Measurements from ENCODE around the gene AKR1B1. TPM values are rescaled to one million over a fixed set of nuclear protein-coding genes. Genes with fewer than 3 reads are reported as not detected.

Gene AKR1B1
- total and polyA plus RNA-seq, 4 donors: 27.0 to 76.0 (median 46.4) TPM

- DNase-seq: no peak
- Histone ChIP-seq H3K27me3 (ENCODE audit: control insufficient read depth in 3 of 3, insufficient read depth in 3 of 3, low read length in 2 of 3) (no peaks in the 10 kb centered on the region), H3K4me1 (ENCODE audit: control insufficient read depth in 5 of 5, insufficient read depth in 5 of 5, low read length in 5 of 5) (peaks cover 0 to 7% (median 0%) of the 10 kb centered on the region in 5 donors), H3K27ac (ENCODE audit: low read depth in 1 of 2, low read length in 1 of 2) (no peak overlapping the region), H3K9ac (ENCODE audit: insufficient read depth in 1 of 2, low read length in 2 of 2) (no peak overlapping the region), H3K9me3 (ENCODE audit: control insufficient read depth in 4 of 4, insufficient read depth in 3 of 4, low read length in 3 of 4) (no peaks in the 10 kb centered on the region), H3K4me3 (no peak overlapping the region), H3K36me3 (ENCODE audit: control insufficient read depth in 4 of 4, insufficient read depth in 4 of 4, low read length in 4 of 4) (no peaks in the 10 kb centered on the region)
- ATAC-seq (ENCODE audit: insufficient read depth, low FRiP score): no peak
- no peak for TF ChIP-seq CTCF (IDR thresholded peaks at IDR 0.05; ENCODE audit: control extremely low read depth, extremely low read depth)
- WGBS, 2 donors: 87 to 89% methylated on average over 12 of the region's 12 CpGs
Measured at GRCh38 chr7:134435161-134435920, 23.6 kb downstream of the AKR1B1 start.

GRCh38 chr7:134434701-134435100, 24.2 kb downstream of the AKR1B1 start:
- no peak for TF ChIP-seq CTCF (IDR thresholded peaks at IDR 0.05; ENCODE audit: control extremely low read depth, extremely low read depth)
- H3K27me3 ChIP-seq (ENCODE audit: control insufficient read depth in 3 of 3, insufficient read depth in 3 of 3, low read length in 2 of 3): no peaks in the 10 kb centered on the region
- no peak overlapping the region for H3K27ac ChIP-seq (ENCODE audit: low read depth in 1 of 2, low read length in 1 of 2)
- H3K4me3 ChIP-seq: no peak overlapping the region
- no peaks in the 10 kb centered on the region for H3K9me3 ChIP-seq (ENCODE audit: control insufficient read depth in 4 of 4, insufficient read depth in 3 of 4, low read length in 3 of 4)
- H3K4me1 ChIP-seq (ENCODE audit: control insufficient read depth in 5 of 5, insufficient read depth in 5 of 5, low read length in 5 of 5): peaks cover 0 to 7% (median 0%) of the 10 kb centered on the region in 5 donors
- WGBS, 2 donors: 96 to 97% methylated on average over 5 of the region's 5 CpGs
- H3K36me3 ChIP-seq (ENCODE audit: control insufficient read depth in 4 of 4, insufficient read depth in 4 of 4, low read length in 4 of 4): no peaks in the 10 kb centered on the region
- no peak overlapping the region for H3K9ac ChIP-seq (ENCODE audit: insufficient read depth in 1 of 2, low read length in 2 of 2)
- ATAC-seq (ENCODE audit: insufficient read depth, low FRiP score) (no peak), DNase-seq (no peak)

- H3K4me1 ChIP-seq (ENCODE audit: control insufficient read depth in 5 of 5, insufficient read depth in 5 of 5, low read length in 5 of 5): peaks cover 0 to 7% (median 0%) of the 10 kb centered on the region in 5 donors
- no peak overlapping the region for H3K27ac ChIP-seq (ENCODE audit: low read depth in 1 of 2, low read length in 1 of 2)
- H3K4me3 ChIP-seq: no peak overlapping the region
- DNase-seq (no peak), ATAC-seq (ENCODE audit: insufficient read depth, low FRiP score) (no peak)
- no peaks in the 10 kb centered on the region for H3K36me3 ChIP-seq (ENCODE audit: control insufficient read depth in 4 of 4, insufficient read depth in 4 of 4, low read length in 4 of 4)
- no peaks in the 10 kb centered on the region for H3K27me3 ChIP-seq (ENCODE audit: control insufficient read depth in 3 of 3, insufficient read depth in 3 of 3, low read length in 2 of 3)
- no peak for TF ChIP-seq CTCF (IDR thresholded peaks at IDR 0.05; ENCODE audit: control extremely low read depth, extremely low read depth)
- WGBS, 2 donors: 69 to 71% methylated on average over 4 of the region's 4 CpGs
- no peak overlapping the region for H3K9ac ChIP-seq (ENCODE audit: insufficient read depth in 1 of 2, low read length in 2 of 2)
- H3K9me3 ChIP-seq (ENCODE audit: control insufficient read depth in 4 of 4, insufficient read depth in 3 of 4, low read length in 3 of 4): no peaks in the 10 kb centered on the region
Measured at GRCh38 chr7:134433430-134433829, 25.5 kb downstream of the AKR1B1 start.

Measured in lung (tissue), 12 donors.